GM12878 (cell line): ENCODE results near the gene GBGT1. TPM values are rescaled to one million over a fixed set of nuclear protein-coding genes. Genes with fewer than 3 reads are reported as not detected.

Experiments used
- ATF7 ChIP-seq: fragments of 450-650 bp; IDR thresholded peaks from 2 replicates; pipeline ENCODE4 v1.6.1; 2016; ENCODE audit warnings: low read depth, mild to moderate bottlenecking
- BMI1 ChIP-seq: fragments of 450-650 bp; IDR thresholded peaks from 2 replicates; pipeline ENCODE4 v1.6.1; 2016; ENCODE audit warnings: mild to moderate bottlenecking, moderate library complexity, borderline replicate concordance
- CHD1 ChIP-seq: IDR thresholded peaks from 2 replicates; pipeline ENCODE4 v1.6.1; 2012; ENCODE audit warnings: low read depth, low read length, improper control_type of control experiment
- EP300 ChIP-seq, 2 experiments: fragments of 150-350 bp in 1 of 2; IDR thresholded peaks; 2 replicates each; pipeline ENCODE4 v1.6.1; 2011 to 2012; ENCODE audit warnings: low read depth in 2 of 2, low read length in 2 of 2, borderline replicate concordance in 1 of 2, improper control_type of control experiment in 1 of 2, inconsistent platforms in 1 of 2; ENCODE audit not compliant: control insufficient read depth in 1 of 2
- ETV6 ChIP-seq, 2 experiments: fragments of 450-650 bp in 1 of 2; IDR thresholded peaks in 1 of 2; conservative IDR thresholded peaks in 1 of 2; 2 replicates each; pipeline ENCODE4 v1.6.1; 2014; ENCODE audit warnings: antibody characterized with exemption in 1 of 2, borderline replicate concordance in 1 of 2, low read depth in 1 of 2, mild to moderate bottlenecking in 1 of 2, moderate library complexity in 1 of 2
- GATAD2B ChIP-seq: fragments of 450-650 bp; conservative IDR thresholded peaks from 2 replicates; pipeline ENCODE4 v1.6.1; 2017; ENCODE audit warnings: low read depth, mild to moderate bottlenecking, moderate library complexity
- HDAC6 ChIP-seq: fragments of 200-600 bp; sonication (generic); IDR thresholded peaks from one replicate; pipeline ENCODE4 v1.8.0; 2017; ENCODE audit warnings: antibody characterized with exemption; ENCODE audit not compliant: unreplicated experiment
- IRF4 ChIP-seq: IDR thresholded peaks from 2 replicates; pipeline ENCODE4 v1.6.1; 2011; ENCODE audit warnings: low read depth, low read length
- JUND ChIP-seq: IDR thresholded peaks from 2 replicates; pipeline ENCODE4 v1.6.1; 2012; ENCODE audit warnings: low read depth, mild to moderate bottlenecking, low read length, improper control_type of control experiment, moderate library complexity
- KLF5 ChIP-seq: fragments of 450-650 bp; IDR thresholded peaks from 2 replicates; pipeline ENCODE4 v1.6.1; 2014; ENCODE audit warnings: mild to moderate bottlenecking; ENCODE audit not compliant: partially characterized antibody
- MEF2A ChIP-seq: IDR thresholded peaks from 2 replicates; pipeline ENCODE4 v1.6.1; 2011; ENCODE audit warnings: low read depth, mild to moderate bottlenecking, low read length, moderate library complexity; ENCODE audit not compliant: insufficient read depth
- MLLT1 ChIP-seq: fragments of 450-650 bp; IDR thresholded peaks from 2 replicates; pipeline ENCODE4 v1.6.1; 2016; ENCODE audit warnings: mild to moderate bottlenecking
- POLR2A ChIP-seq: IDR thresholded peaks from 2 replicates; pipeline ENCODE4 v1.6.1; 2011; ENCODE audit warnings: low read depth, mild to moderate bottlenecking, low read length
- RB1 ChIP-seq: fragments of 450-650 bp; formaldehyde crosslinking; IDR thresholded peaks from 2 replicates; pipeline ENCODE4 v1.6.1; 2017; ENCODE audit warnings: mild to moderate bottlenecking, borderline replicate concordance
- SMAD1 ChIP-seq: fragments of 450-650 bp; IDR thresholded peaks from 2 replicates; pipeline ENCODE4 v1.6.1; 2018; ENCODE audit warnings: mild to moderate bottlenecking, low read depth; ENCODE audit not compliant: partially characterized antibody
- SP1 ChIP-seq: IDR thresholded peaks from one replicate; pipeline ENCODE4 v1.6.1; 2011; ENCODE audit warnings: low read depth, low read length
- ZNF622 ChIP-seq: fragments of 450-650 bp; IDR thresholded peaks from 2 replicates; pipeline ENCODE4 v1.6.1; 2017; ENCODE audit warnings: mild to moderate bottlenecking, inconsistent platforms
- ZNF687 ChIP-seq: fragments of 450-650 bp; IDR thresholded peaks from 2 replicates; pipeline ENCODE4 v1.6.1; 2017; ENCODE audit warnings: mild to moderate bottlenecking, moderate library complexity
- polyA plus RNA-seq, 11 experiments: library from polyadenylated mRNA; depleted of rRNA in 4 of 11; unstranded in 6 of 11; stranded (reverse) in 5 of 11; fragments of >200 nt; fragmentation: Nextera tagmentation in 4 of 11; fragmentation: Illumina TruSeq in 1 of 11; extraction: Ambion mirVana in 4 of 11; extraction: Trizol in 1 of 11; gene quantifications; 1 replicate in 1 of 11; 2 replicates in 10 of 11; pipeline versions ENCODE4 v1.2.1 to v1.2.3, GENCODE V29; 2011 to 2016; ENCODE audit warnings: inconsistent platforms in 2 of 11, missing spikeins in 2 of 11, low read depth in 1 of 11
- total RNA-seq, 4 experiments: library from RNA; depleted of rRNA in 3 of 4; stranded (reverse); fragments of >200 nt in 3 of 4; fragmentation: Illumina TruSeq in 1 of 4; extraction: Trizol in 1 of 4; gene quantifications; 2 replicates each; pipeline versions ENCODE4 v1.2.1 to v1.2.3, GENCODE V29; 2013 to 2021

Gene GBGT1
- total and polyA plus RNA-seq, 10 of the 15 experiments (the other 5 are each of a cell fraction or from before 2014, with no cell fraction given): 0.08 to 1.9 (median 0.49) TPM

- peak; percentile 66; the same call in 1 of the 2 replicates for TF ChIP-seq MLLT1
- TF ChIP-seq ATF7: peak; percentile 71
- no peak for TF ChIP-seq ZNF622
- peak; percentile 88 to 98 for TF ChIP-seq EP300 (IDR thresholded peaks at IDR 0.05; ENCODE audit: borderline replicate concordance in 1 of 2, control insufficient read depth in 1 of 2, low read depth in 2 of 2, low read length in 2 of 2)
- 0 out of 2 replicates have a peak, but pooled peaks have one; percentile 24 for TF ChIP-seq MEF2A
- peak; percentile 70 for TF ChIP-seq POLR2A
- TF ChIP-seq RB1: no peak
- peak; percentile 61 for TF ChIP-seq SMAD1
- peak; percentile 85 for TF ChIP-seq JUND
- TF ChIP-seq ZNF687: peak; percentile 98
- peak; percentile 93 for TF ChIP-seq IRF4
- no peak for TF ChIP-seq HDAC6
- peak; percentile 91 for TF ChIP-seq BMI1
- no peak for TF ChIP-seq CHD1
- peak in 1 of 2 experiments; percentile 76; a peak in 2 of 4 replicates for TF ChIP-seq ETV6 (conservative IDR thresholded peaks at IDR 0.05 in 1 of 2, IDR thresholded peaks at IDR 0.05 in 1 of 2; ENCODE audit: borderline replicate concordance in 1 of 2, low read depth in 1 of 2)
- TF ChIP-seq GATAD2B: peak; percentile 42; the same call in 1 of the 2 replicates
- TF ChIP-seq SP1: peak; percentile 76
- peak; percentile 94 for TF ChIP-seq KLF5
These were observed 29.9 kb downstream of the GBGT1 start (continued) for GRCh38 chr9:133133681-133134387.
